GM23248 (cell line): ENCODE data around the gene SPIB. TPM values are rescaled to one million over a fixed set of nuclear protein-coding genes. Genes with fewer than 3 reads are reported as not detected.

Experiments
- DNase-seq: peaks from one replicate; pipeline ENCODE4 v3.0.0-alpha.2; 2015
- H2AFZ ChIP-seq: fragments of 200-600 bp; sonication (generic); 2 replicates; pipeline ENCODE4 v1.6.1; 2016; ENCODE audit warnings: antibody characterized with exemption
- H3F3A ChIP-seq: fragments of 200-600 bp; sonication (generic); 2 replicates; pipeline ENCODE4 v1.6.1; 2016; ENCODE audit warnings: mild to moderate bottlenecking, antibody characterized with exemption, mixed run types; ENCODE audit not compliant: insufficient read depth
- H3K27ac ChIP-seq: fragments of 200-600 bp; sonication (generic); 2 replicates; pipeline ENCODE4 v1.5.1; 2016; ENCODE audit warnings: mild to moderate bottlenecking
- H3K27me3 ChIP-seq: fragments of 200-600 bp; sonication (generic); replicated peaks from 2 replicates; pipeline ENCODE4 v1.6.1; 2016; ENCODE audit warnings: mild to moderate bottlenecking; ENCODE audit not compliant: insufficient read depth
- H3K36me3 ChIP-seq: fragments of 200-600 bp; sonication (generic); 2 replicates; pipeline ENCODE4 v1.6.1; 2016; ENCODE audit warnings: low read depth, mild to moderate bottlenecking
- H3K4me1 ChIP-seq: fragments of 200-600 bp; sonication (generic); 2 replicates; pipeline ENCODE4 v1.6.1; 2016; ENCODE audit warnings: mild to moderate bottlenecking; ENCODE audit not compliant: insufficient read depth
- H3K4me2 ChIP-seq: fragments of 200-600 bp; sonication (generic); one replicate; pipeline ENCODE4 v1.6.1; 2016; ENCODE audit warnings: mild to moderate bottlenecking; ENCODE audit not compliant: unreplicated experiment
- H3K4me3 ChIP-seq: fragments of 200-600 bp; sonication (generic); 2 replicates; pipeline ENCODE4 v1.5.1; 2016; ENCODE audit warnings: mild to moderate bottlenecking
- H3K79me2 ChIP-seq: fragments of 200-600 bp; sonication (generic); 2 replicates; pipeline ENCODE4 v1.6.1; 2016; ENCODE audit warnings: mild to moderate bottlenecking; ENCODE audit not compliant: insufficient read depth
- H3K9ac ChIP-seq: fragments of 200-600 bp; sonication (generic); 2 replicates; pipeline ENCODE4 v1.6.1; 2016; ENCODE audit warnings: mild to moderate bottlenecking
- H3K9me2 ChIP-seq: fragments of 200-600 bp; sonication (generic); 2 replicates; pipeline ENCODE4 v1.6.1; 2016; ENCODE audit warnings: mixed run types, mild to moderate bottlenecking, moderate library complexity; ENCODE audit not compliant: insufficient read depth
- H3K9me3 ChIP-seq: fragments of 200-600 bp; sonication (generic); one replicate; pipeline ENCODE4 v1.6.1; 2017; ENCODE audit warnings: low read depth
- H4K20me1 ChIP-seq: fragments of 200-600 bp; sonication (generic); 2 replicates; pipeline ENCODE4 v1.6.0; 2016; ENCODE audit not compliant: insufficient read depth
- EZH2 ChIP-seq: fragments of 200-600 bp; sonication (generic); IDR thresholded peaks from 2 replicates; pipeline ENCODE4 v1.6.1; 2018; ENCODE audit warnings: antibody characterized with exemption, mild to moderate bottlenecking; ENCODE audit not compliant: insufficient read depth, poor library complexity, severe bottlenecking
- EZH2phosphoT487 ChIP-seq: fragments of 200-600 bp; sonication (generic); IDR thresholded peaks from 2 replicates; pipeline ENCODE4 v1.6.1; 2018; ENCODE audit warnings: antibody characterized with exemption, moderate library complexity, mild to moderate bottlenecking, low read depth; ENCODE audit not compliant: insufficient read depth
- WGBS, 2 experiments: methylation state at CpG; one replicate each; pipeline ENCODE4 v1.1.6; 2015 to 2017; ENCODE audit warnings: low lambda C conversion rate in 2 of 2, low coverage in 1 of 2; ENCODE audit errors: missing lambda C conversion rate in 2 of 2; 5-methylcytosine and 5-hydroxymethylcytosine counted together
- in situ Hi-C: fragments of 300-500 bp; cut with MboI; formaldehyde crosslinking; loops from 2 replicates; pipeline ENCODE4 v1.15.0; 2020
- polyA plus RNA-seq: library from polyadenylated mRNA; unstranded; fragments of >200 nt; fragmentation: Nextera tagmentation; extraction: Ambion mirVana; gene quantifications from 2 replicates; pipeline ENCODE4 v1.2.1, GENCODE V29; 2016
- total RNA-seq: library from RNA; depleted of rRNA; stranded (reverse); fragments of >200 nt; shearing (Covaris generic); gene quantifications from 2 replicates; pipeline ENCODE4 v1.2.3, GENCODE V29; 2014

The SPIB gene
- total and polyA plus RNA-seq, 2 experiments from 2014 or later: not detected

DNA sequence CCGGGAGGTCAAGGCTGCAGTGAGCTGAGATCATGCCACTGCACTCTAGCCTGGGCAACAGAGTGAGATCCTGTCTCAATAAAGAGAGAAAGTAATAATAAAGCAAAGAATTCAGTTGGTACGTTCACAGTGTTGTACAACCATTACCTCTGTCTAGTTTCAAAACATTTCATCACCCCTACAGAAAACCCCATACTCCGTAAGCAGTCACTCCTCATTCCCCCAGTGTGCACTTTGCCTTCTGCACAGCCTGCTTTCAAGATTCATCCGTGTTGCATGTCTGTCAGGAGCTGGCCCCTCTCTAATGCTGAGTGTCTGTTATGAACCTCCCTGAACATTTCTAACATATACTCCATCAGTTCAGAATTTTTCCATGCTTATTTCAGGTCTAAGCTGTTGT, 25.1 kb upstream of the SPIB start:
- Histone ChIP-seq H3K9me3 (no peaks in the 10 kb centered on the region), H3K9me2 (no peaks in the 10 kb centered on the region), H3K4me2 (no peak overlapping the region), H3K4me1 (no peaks in the 10 kb centered on the region), H3K9ac (no peak overlapping the region), H3K27ac (no peak overlapping the region), H3K4me3 (no peak overlapping the region), H3K79me2 (peaks cover 16% of the 10 kb centered on the region), H4K20me1 (no peaks in the 10 kb centered on the region), H3F3A (no peaks in the 10 kb centered on the region), H2AFZ (no peak overlapping the region), H3K36me3 (no peaks in the 10 kb centered on the region), H3K27me3 (no peaks in the 10 kb centered on the region)
- WGBS, 2 experiments: 93 to 96% methylated on average over 4 of the region's 4 CpGs
- no peak for DNase-seq
- in situ Hi-C loops: no loop called here
- TF ChIP-seq EZH2 (no peak), EZH2phosphoT487 (no peak)

DNA sequence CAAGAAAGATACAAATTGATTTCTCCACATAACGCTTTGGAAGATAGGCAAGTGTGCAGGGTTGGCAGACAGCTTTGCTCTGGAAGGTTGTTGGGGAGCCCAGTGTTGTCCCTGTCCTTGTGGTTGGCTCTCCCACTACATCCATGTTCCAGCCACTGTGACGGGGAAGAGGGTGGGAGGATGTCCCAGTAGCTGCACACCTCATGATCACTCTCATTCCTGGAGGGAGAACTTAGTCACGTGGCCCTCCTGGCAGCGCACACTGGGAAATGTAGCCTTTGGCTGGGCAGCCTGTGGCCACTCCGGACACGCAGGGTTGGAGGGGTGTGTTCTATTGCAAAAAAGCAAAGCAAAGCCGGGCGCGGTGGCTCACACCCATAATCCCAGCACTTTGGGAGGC, 24.7 kb upstream of the SPIB start:
- Histone ChIP-seq H3K36me3 (no peaks in the 10 kb centered on the region), H3K27ac (no peak overlapping the region), H3K4me3 (no peak overlapping the region), H3K79me2 (peaks cover 13% of the 10 kb centered on the region), H2AFZ (no peak overlapping the region), H3K27me3 (no peaks in the 10 kb centered on the region), H3K9me3 (no peaks in the 10 kb centered on the region), H3K9me2 (no peaks in the 10 kb centered on the region), H3K4me1 (no peaks in the 10 kb centered on the region), H4K20me1 (no peaks in the 10 kb centered on the region), H3K9ac (no peak overlapping the region), H3F3A (no peaks in the 10 kb centered on the region), H3K4me2 (no peak overlapping the region)
- TF ChIP-seq EZH2phosphoT487 (no peak), EZH2 (no peak)
- DNase-seq: no peak
- in situ Hi-C loops: no loop called here
- WGBS, 2 experiments: 97 to 99% methylated on average over 9 of the region's 9 CpGs

DNA sequence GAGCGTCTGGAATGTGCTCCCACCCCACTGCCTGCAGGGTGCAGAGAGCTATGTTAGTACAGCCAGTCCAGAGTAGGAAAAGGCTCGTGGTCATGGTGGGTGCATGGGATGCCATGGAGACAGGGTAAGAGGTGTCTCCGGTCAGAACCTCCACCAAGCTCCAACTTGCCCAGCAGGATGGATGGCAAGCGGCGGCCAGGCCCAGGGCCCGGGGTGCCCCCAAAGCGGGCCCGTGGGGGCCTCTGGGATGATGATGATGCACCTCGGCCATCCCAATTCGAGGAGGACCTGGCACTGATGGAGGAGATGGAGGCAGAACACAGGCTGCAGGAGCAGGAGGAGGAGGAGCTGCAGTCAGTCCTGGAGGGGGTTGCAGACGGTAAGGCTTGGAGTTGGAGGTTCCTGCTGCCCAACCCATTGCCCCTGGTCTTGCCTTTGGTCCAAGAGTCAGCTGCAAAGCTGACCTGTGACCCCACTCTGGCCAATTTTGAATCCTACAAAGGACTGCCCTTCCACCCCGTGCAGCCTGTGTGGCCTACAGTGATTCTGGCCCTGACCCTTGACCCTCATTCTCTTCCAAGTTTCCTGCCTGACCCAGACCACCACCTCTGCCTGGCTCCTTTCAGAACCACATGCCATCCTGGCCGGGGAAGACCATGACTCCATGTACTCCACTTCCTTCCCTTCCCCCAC, 19.9 kb upstream of the SPIB start:
- Histone ChIP-seq H3K9ac (no peak overlapping the region), H3K4me1 (no peaks in the 10 kb centered on the region), H3K27ac (no peak overlapping the region), H3K36me3 (no peaks in the 10 kb centered on the region), H3K9me2 (no peaks in the 10 kb centered on the region), H3K79me2 (no peaks in the 10 kb centered on the region), H3K9me3 (no peaks in the 10 kb centered on the region), H3K4me2 (no peak overlapping the region), H3F3A (no peaks in the 10 kb centered on the region), H2AFZ (no peak overlapping the region), H3K4me3 (no peak overlapping the region), H3K27me3 (no peaks in the 10 kb centered on the region), H4K20me1 (no peaks in the 10 kb centered on the region)
- TF ChIP-seq EZH2phosphoT487 (no peak), EZH2 (no peak)
- DNase-seq: no peak
- 88 to 89% methylated on average over 12 to 13 of the region's 13 CpGs for WGBS, 2 experiments
- in situ Hi-C loops: no loop called here

DNA sequence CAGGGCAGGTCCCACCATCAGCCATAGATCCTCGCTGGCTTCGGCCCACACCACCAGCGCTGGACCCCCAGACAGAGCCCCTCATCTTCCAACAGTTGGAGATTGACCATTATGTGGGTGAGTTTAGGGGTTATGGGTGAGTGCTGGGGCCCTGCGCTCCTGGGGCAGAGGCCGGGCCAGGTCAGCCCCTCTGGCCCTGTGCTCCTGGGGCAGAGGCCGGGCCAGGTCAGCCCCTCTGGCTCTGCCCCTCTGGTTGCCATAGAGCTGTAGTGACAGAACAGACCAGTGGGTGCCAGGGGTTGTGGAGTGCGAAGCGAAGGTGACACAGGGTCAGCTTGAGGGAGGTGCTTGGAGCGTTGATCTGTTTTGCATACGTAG, 19.4 kb upstream of the SPIB start:
- Histone ChIP-seq H3K27me3 (no peaks in the 10 kb centered on the region), H3K4me2 (no peak overlapping the region), H3K9me3 (no peaks in the 10 kb centered on the region), H3K79me2 (no peaks in the 10 kb centered on the region), H3K4me3 (no peak overlapping the region), H3F3A (no peaks in the 10 kb centered on the region), H3K36me3 (no peaks in the 10 kb centered on the region), H3K9me2 (no peaks in the 10 kb centered on the region), H3K9ac (no peak overlapping the region), H2AFZ (no peak overlapping the region), H4K20me1 (no peaks in the 10 kb centered on the region), H3K4me1 (no peaks in the 10 kb centered on the region), H3K27ac (no peak overlapping the region)
- no peak for DNase-seq
- in situ Hi-C loops: no loop called here
- WGBS, 2 experiments: 99% methylated on average over 10 of the region's 10 CpGs
- TF ChIP-seq EZH2 (no peak), EZH2phosphoT487 (no peak)
